ENCODE data around the gene PRIM1. TPM values are rescaled to one million over a fixed set of nuclear protein-coding genes. Genes with fewer than 3 reads are reported as not detected.
"Not testable (repeated sequence)": the region's sequence is repeated elsewhere in the genome, so short reads cannot be mapped to it uniquely, and the experiment has no call there.

The PRIM1 gene
- total and polyA plus RNA-seq, 2 donors = 6.2 to 23.2 TPM

- DNase-seq (ENCODE audit: extremely low spot score) = no peak
- Histone ChIP-seq H3K4me1 (ENCODE audit: insufficient read depth) (peaks cover 8% of the 10 kb centered on the region), H3K27ac (ENCODE audit: low read depth) (no peak overlapping the region), H3K36me3 (ENCODE audit: insufficient read depth) (peaks cover 4% of the 10 kb centered on the region), H3K4me3 (ENCODE audit: low read depth, low read length) (no peak overlapping the region)
- WGBS = 46% methylated on average over 4 of the region's 4 CpGs
Measured at GRCh38 chr12:56718636-56719035, 33.5 kb downstream of the PRIM1 start.

GRCh38 chr12:56718149-56718548, 34.0 kb downstream of the PRIM1 start:
- no peak overlapping the region for H3K4me3 ChIP-seq (ENCODE audit: low read depth, low read length)
- DNase-seq (ENCODE audit: extremely low spot score) = no peak
- WGBS = 77% methylated on average over 1 of the region's 1 CpG
- H3K4me1 ChIP-seq (ENCODE audit: insufficient read depth) = peaks cover 8% of the 10 kb centered on the region
- H3K27ac ChIP-seq (ENCODE audit: low read depth) = no peak overlapping the region
- peaks cover 5% of the 10 kb centered on the region for H3K36me3 ChIP-seq (ENCODE audit: insufficient read depth)

- no peak for DNase-seq (ENCODE audit: extremely low spot score)
- peaks cover 5% of the 10 kb centered on the region for H3K36me3 ChIP-seq (ENCODE audit: insufficient read depth)
- no peak overlapping the region for H3K4me3 ChIP-seq (ENCODE audit: low read depth, low read length)
- 74% methylated on average over 4 of the region's 4 CpGs for WGBS
- no peak overlapping the region for H3K27ac ChIP-seq (ENCODE audit: low read depth)
- H3K4me1 ChIP-seq (ENCODE audit: insufficient read depth) = peaks cover 4% of the 10 kb centered on the region
Measured at GRCh38 chr12:56716933-56717880, 34.9 kb downstream of the PRIM1 start.

- Histone ChIP-seq H3K27ac (ENCODE audit: low read depth) (no peak overlapping the region), H3K4me1 (ENCODE audit: insufficient read depth) (peaks cover 4% of the 10 kb centered on the region), H3K36me3 (ENCODE audit: insufficient read depth) (peaks cover 6% of the 10 kb centered on the region), H3K4me3 (ENCODE audit: low read depth, low read length) (no peak overlapping the region)
- 49% methylated on average over 1 of the region's 1 CpG for WGBS
- no peak for DNase-seq (ENCODE audit: extremely low spot score)
Measured at GRCh38 chr12:56716458-56716857, 35.7 kb downstream of the PRIM1 start.

DNA sequence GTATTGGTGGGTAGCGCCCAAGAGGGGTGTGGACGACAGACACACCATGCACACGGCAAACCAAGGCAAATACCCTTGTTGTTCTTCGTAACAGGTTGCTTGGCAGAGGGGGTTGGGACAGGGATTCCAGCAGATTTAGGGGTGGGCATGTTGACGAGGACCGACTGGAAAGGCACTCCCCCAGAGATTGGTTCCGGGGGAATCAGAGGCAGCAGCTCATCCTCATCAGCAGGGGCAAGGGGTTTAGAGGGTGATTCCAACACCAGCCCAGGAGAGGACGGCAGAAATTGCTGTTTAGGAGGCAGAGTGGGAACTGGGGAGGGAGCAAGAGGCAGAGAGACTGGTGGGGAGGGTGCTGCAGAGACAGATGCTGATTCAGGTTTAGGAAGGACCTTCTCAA, 36.3 kb downstream of the PRIM1 start:
- WGBS = 73% methylated on average over 8 of the region's 8 CpGs
- no peak overlapping the region for H3K27ac ChIP-seq (ENCODE audit: low read depth)
- no peak for DNase-seq (ENCODE audit: extremely low spot score)

DNA sequence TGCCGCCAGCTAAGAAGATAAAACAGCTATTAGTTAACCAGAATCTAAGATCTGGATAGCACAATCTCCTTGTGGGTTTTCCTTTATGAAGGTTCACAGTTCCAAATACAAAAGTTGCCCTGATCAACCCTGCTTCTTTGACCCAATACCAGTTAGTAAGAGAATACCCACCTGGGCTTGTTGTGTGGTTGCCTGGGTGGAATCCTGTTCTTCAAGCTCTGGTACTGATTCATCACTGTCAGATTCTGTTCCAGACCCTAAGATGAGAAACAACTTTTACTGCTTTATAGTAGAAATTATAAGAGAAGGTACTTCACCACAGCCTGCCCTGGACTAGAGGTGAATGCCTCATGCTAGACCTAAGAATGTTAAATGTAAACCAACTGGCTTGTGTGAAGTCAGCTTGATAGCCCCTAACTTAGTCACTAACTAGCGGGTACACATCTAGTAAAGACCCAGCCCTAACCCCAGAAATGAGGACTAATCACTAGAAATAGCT, 37.6 kb downstream of the PRIM1 start:
- peaks cover 2% of the 10 kb centered on the region for H3K4me1 ChIP-seq (ENCODE audit: insufficient read depth)
- no peak overlapping the region for H3K27ac ChIP-seq (ENCODE audit: low read depth)
- H3K36me3 ChIP-seq (ENCODE audit: insufficient read depth) = peaks cover 6% of the 10 kb centered on the region
- no peak overlapping the region for H3K4me3 ChIP-seq (ENCODE audit: low read depth, low read length)
- whole genome bisulfite sequencing = 94% methylated on average over 2 of the region's 2 CpGs
- DNase-seq (ENCODE audit: extremely low spot score) = no peak

More for the DNA sequence above, 36.3 kb downstream of the PRIM1 start:
- Histone ChIP-seq H3K4me1 (ENCODE audit: insufficient read depth) (peaks cover 2% of the 10 kb centered on the region), H3K36me3 (ENCODE audit: insufficient read depth) (peaks cover 6% of the 10 kb centered on the region), H3K4me3 (ENCODE audit: low read depth, low read length) (no peak overlapping the region)

DNA sequence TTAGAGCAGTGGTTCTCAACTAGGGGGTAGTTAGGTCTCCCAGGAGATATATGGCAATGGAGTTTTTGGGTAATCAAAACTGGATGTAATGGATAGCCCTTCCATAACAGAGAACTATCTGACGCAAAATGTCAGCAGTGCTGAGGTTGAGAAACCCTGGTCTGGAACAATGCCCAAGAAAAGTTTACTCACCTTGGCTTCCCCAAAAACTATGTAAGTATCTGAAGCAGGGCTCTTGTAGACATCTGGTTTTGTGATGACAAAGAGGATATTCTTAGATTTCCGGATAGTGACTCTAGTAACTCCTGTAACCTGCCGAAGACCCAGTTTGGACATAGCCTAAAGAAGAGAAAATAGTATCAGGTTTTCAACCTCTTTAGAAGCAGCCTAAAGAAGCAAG, 38.8 kb downstream of the PRIM1 start:
- H3K4me3 ChIP-seq (ENCODE audit: low read depth, low read length) = no peak overlapping the region
- H3K4me1 ChIP-seq (ENCODE audit: insufficient read depth) = peaks cover 2% of the 10 kb centered on the region
- no peak for DNase-seq (ENCODE audit: extremely low spot score)
- 93% methylated on average over 3 of the region's 3 CpGs for WGBS
- H3K27ac ChIP-seq (ENCODE audit: low read depth) = no peak overlapping the region
- H3K36me3 ChIP-seq (ENCODE audit: insufficient read depth) = peaks cover 6% of the 10 kb centered on the region

DNA sequence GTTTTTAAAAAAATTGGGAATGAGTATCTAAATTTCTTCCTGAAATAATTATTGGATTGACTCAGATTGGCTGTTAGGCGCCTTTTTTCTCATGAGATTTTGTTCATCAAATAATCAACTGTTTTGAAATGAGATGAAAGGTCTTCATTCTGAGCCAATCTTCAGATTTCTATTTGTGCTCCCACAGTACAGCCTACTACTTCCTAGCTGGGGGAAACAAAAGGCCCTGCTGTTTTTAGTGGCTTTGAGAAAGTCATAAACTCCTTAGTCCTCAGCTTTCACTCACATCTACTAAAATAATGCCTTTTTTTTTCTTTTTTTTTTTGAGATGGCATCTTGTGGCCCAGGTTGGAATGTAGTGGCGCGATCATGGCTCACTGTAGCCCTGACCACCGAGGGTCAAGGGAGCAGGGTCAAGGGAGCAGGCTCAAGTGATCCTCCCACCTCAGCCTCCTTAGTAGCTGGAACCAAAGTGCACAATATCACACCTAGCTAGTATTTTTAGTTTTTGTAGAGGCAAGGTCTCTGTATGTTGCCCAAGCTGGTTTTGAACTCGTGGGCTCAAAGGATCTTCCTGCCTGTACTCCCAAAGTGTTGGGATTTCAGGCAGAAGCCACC, 42.3 kb downstream of the PRIM1 start:
- no peak overlapping the region for H3K27ac ChIP-seq (ENCODE audit: low read depth)
- no peak overlapping the region for H3K4me3 ChIP-seq (ENCODE audit: low read depth, low read length)
- no peak for DNase-seq (ENCODE audit: extremely low spot score)
- WGBS = 78% methylated on average over 5 of the region's 5 CpGs
- no peaks in the 10 kb centered on the region for H3K4me1 ChIP-seq (ENCODE audit: insufficient read depth)
- peaks cover 6% of the 10 kb centered on the region for H3K36me3 ChIP-seq (ENCODE audit: insufficient read depth)

DNA sequence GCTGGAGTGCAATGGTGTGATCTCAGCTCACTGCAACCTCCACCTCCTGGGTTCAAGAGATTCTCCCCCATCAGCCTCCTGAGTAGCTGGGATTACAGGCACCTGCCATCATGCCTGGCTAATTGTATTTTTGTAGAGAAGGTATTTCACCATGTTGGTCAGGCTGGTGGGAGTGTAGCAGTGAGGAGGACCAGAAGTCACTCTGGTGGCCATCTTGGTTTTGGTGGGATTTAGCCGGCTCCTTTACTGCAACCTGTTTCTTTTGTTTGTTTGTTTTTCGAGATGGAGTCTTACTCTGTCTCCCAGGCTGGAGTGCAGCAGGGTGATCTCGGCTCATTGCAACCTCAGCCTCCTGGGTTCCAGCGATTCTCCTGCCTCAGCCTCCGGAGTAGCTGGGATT, 47.6 kb downstream of the PRIM1 start:
- not testable (repeated sequence) for H3K4me3 ChIP-seq (ENCODE audit: low read depth, low read length); H3K36me3 ChIP-seq (ENCODE audit: insufficient read depth); H3K27ac ChIP-seq (ENCODE audit: low read depth); DNase-seq (ENCODE audit: extremely low spot score); H3K4me1 ChIP-seq (ENCODE audit: insufficient read depth)
- 87% methylated on average over 5 of the region's 5 CpGs for WGBS

GRCh38 chr12:56699020-56699661, 53.0 kb downstream of the PRIM1 start:
- Histone ChIP-seq H3K27ac (ENCODE audit: low read depth) (no peak overlapping the region), H3K4me1 (ENCODE audit: insufficient read depth) (no peaks in the 10 kb centered on the region), H3K4me3 (ENCODE audit: low read depth, low read length) (no peak overlapping the region), H3K36me3 (ENCODE audit: insufficient read depth) (no peaks in the 10 kb centered on the region)
- WGBS = 60% methylated on average over 3 of the region's 3 CpGs
- no peak for DNase-seq (ENCODE audit: extremely low spot score)

DNA sequence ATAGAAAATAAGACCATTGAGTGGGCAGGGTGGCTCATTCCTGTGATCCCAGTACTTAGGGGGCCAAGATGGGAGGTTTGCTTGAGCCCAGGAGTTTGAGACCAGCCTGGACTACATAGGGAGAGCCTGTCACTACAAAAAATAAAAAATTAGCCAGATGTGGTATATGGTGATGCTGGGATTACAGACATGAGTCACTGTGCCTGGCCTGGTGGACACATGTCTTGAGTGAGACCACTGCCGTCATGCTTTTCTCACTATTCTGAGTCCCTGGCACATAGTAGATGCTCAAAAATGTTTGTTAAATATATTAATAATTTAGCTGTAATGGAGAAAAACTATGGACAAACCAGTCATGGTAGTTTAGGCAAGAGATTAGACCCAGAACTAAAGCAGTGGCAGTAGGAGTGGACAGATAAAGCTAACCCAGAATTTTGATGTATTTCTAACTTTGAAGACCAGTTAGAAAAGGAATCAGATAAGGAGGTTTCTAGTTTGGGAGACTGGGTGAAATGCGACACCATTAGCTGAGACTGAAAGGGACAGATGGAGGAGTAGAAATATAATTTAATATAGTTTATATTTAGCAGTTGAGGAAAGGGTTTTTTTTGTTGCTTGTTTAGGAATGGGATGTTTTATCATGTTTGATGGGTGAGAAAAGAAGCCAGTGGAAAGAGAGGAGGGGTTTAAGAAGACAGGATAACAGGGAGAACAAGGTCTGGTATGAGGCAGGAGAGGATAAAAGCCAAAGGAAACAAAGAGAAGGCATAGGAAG, 56.6 kb downstream of the PRIM1 start:
- no peak overlapping the region for H3K4me3 ChIP-seq (ENCODE audit: low read depth, low read length)
- WGBS = 54% methylated on average over 2 of the region's 2 CpGs
- H3K4me1 ChIP-seq (ENCODE audit: insufficient read depth) = no peaks in the 10 kb centered on the region
- no peaks in the 10 kb centered on the region for H3K36me3 ChIP-seq (ENCODE audit: insufficient read depth)
- no peak for DNase-seq (ENCODE audit: extremely low spot score)
- no peak overlapping the region for H3K27ac ChIP-seq (ENCODE audit: low read depth)

DNA sequence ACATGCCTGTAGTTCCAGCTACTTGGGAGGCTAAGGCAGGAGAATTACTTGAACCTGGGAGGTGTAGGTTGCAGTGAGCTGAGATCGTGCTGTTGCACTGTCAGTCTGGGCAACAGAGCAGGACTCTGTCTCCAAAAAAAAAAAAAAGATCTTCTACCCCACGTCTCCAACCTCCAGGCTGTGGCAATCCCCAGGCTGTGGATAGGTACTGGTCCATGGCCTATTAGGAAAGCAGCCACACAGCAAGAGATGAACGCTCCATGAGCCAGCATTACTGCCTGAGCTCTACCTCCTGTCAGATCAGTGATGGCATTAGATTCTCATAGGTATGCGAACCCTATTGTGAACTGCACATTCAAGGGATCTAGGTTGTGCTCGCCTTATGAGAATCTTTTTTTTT, 58.0 kb downstream of the PRIM1 start:
- H3K27ac ChIP-seq (ENCODE audit: low read depth) = no peak overlapping the region
- no peaks in the 10 kb centered on the region for H3K36me3 ChIP-seq (ENCODE audit: insufficient read depth)
- no peaks in the 10 kb centered on the region for H3K4me1 ChIP-seq (ENCODE audit: insufficient read depth)
- no peak for DNase-seq (ENCODE audit: extremely low spot score)
- WGBS = 87% methylated on average over 5 of the region's 5 CpGs
- no peak overlapping the region for H3K4me3 ChIP-seq (ENCODE audit: low read depth, low read length)

DNA sequence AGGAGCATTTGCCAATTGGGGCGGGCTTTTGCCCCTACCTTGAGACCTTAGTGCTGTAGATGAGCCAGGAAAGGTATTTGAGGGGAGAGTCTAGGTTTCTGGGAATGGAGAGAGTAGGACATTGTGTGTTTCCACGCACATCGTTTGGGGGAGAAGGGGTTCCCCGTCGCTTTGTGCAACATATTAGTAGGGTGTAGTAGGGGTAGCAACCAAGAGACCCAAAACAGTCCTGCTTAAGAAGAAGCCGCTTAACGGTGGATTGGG, 63.3 kb downstream of the PRIM1 start:
- Histone ChIP-seq H3K36me3 (ENCODE audit: insufficient read depth) (no peaks in the 10 kb centered on the region), H3K4me3 (ENCODE audit: low read depth, low read length) (peak overlapping the region; percentile 36), H3K27ac (ENCODE audit: low read depth) (peak overlapping the region; percentile 93), H3K4me1 (ENCODE audit: insufficient read depth) (no peaks in the 10 kb centered on the region)
- no peak for DNase-seq (ENCODE audit: extremely low spot score)
- 3% methylated on average over 7 of the region's 7 CpGs for WGBS

Data from urinary bladder (tissue), 4 donors.